Kidney epithelial cell (primary cell): ENCODE data around the gene C19orf18. TPM values are rescaled to one million over a fixed set of nuclear protein-coding genes. Genes with fewer than 3 reads are reported as not detected.

Experiments used
- DNase-seq: peaks from one replicate; pipeline ENCODE4 v3.0.0-alpha.2; 2010; ENCODE audit warnings: low read depth
- H3K27me3 ChIP-seq: 2 replicates; pipeline ENCODE4 v1.6.0; 2011; ENCODE audit warnings: low read length; ENCODE audit not compliant: control insufficient read depth, insufficient read depth
- H3K36me3 ChIP-seq: 2 replicates; pipeline ENCODE4 v1.5.1; 2011; ENCODE audit warnings: low read length; ENCODE audit not compliant: control insufficient read depth, insufficient read depth
- H3K4me3 ChIP-seq: 2 replicates; pipeline ENCODE4 v1.5.1; 2011; ENCODE audit warnings: low read depth, mild to moderate bottlenecking, control low read depth, low read length
- CTCF ChIP-seq: IDR thresholded peaks from 2 replicates; pipeline ENCODE4 v1.5.1; 2011; ENCODE audit warnings: mild to moderate bottlenecking, moderate library complexity, low read length, control low read depth, inconsistent platforms; ENCODE audit not compliant: insufficient read depth, poor library complexity, severe bottlenecking
- total RNA-seq: library from RNA; depleted of rRNA; stranded (reverse); fragments of >200 nt; gene quantifications from 2 replicates; pipeline ENCODE4 v1.2.3, GENCODE V29; 2015

Gene C19orf18
- total RNA-seq = 0.17 TPM in 1 of 2 replicates, not detected in the other

- Histone ChIP-seq H3K27me3 (no peaks in the 10 kb centered on the region), H3K36me3 (peaks cover 1% of the 10 kb centered on the region), H3K4me3 (no peak within 1 kb of the TSS)
- DNase-seq = no peak
- TF ChIP-seq CTCF = no peak
Measured at GRCh38 chr19:57974434-57974833, at the start of gene C19orf18. TSS of gene C19orf18 (minus strand) at chr19:57974534. CDS start at chr19:57974432, 102 bp downstream.

GRCh38 chr19:58022283-58022660, 47.9 kb upstream of the C19orf18 start:
- Histone ChIP-seq H3K4me3 (no peak overlapping the region), H3K36me3 (no peaks in the 10 kb centered on the region), H3K27me3 (no peaks in the 10 kb centered on the region)
- TF ChIP-seq CTCF = no peak
- no peak for DNase-seq

GRCh38 chr19:58021541-58022282, 47.4 kb upstream of the C19orf18 start:
- no peaks in the 10 kb centered on the region for H3K27me3 ChIP-seq
- no peaks in the 10 kb centered on the region for H3K36me3 ChIP-seq
- no peak overlapping the region for H3K4me3 ChIP-seq
- TF ChIP-seq CTCF = peak; percentile 11
- no peak for DNase-seq

GRCh38 chr19:58020129-58020528, 45.8 kb upstream of the C19orf18 start:
- no peak for TF ChIP-seq CTCF
- DNase-seq = no peak
- Histone ChIP-seq H3K36me3 (no peaks in the 10 kb centered on the region), H3K4me3 (no peak overlapping the region), H3K27me3 (no peaks in the 10 kb centered on the region)

- no peak for DNase-seq
- H3K27me3 ChIP-seq = no peaks in the 10 kb centered on the region
- no peaks in the 10 kb centered on the region for H3K36me3 ChIP-seq
- no peak for TF ChIP-seq CTCF
- H3K4me3 ChIP-seq = no peak overlapping the region
Measured at GRCh38 chr19:58014141-58014540, 39.8 kb upstream of the C19orf18 start.

GRCh38 chr19:58010507-58010906, 36.2 kb upstream of the C19orf18 start:
- H3K27me3 ChIP-seq = no peaks in the 10 kb centered on the region
- H3K4me3 ChIP-seq = no peak overlapping the region
- H3K36me3 ChIP-seq = no peaks in the 10 kb centered on the region
- no peak for TF ChIP-seq CTCF
- no peak for DNase-seq
